CD4-positive, alpha-beta T cell treated with Interleukin-15 for 1 hour (primary cell): ENCODE data around the gene SH3BP5L.

Experiments
- DNase-seq: peaks from one replicate; pipeline ENCODE4 v3.0.0-alpha.2; 2020

The SH3BP5L gene

DNA sequence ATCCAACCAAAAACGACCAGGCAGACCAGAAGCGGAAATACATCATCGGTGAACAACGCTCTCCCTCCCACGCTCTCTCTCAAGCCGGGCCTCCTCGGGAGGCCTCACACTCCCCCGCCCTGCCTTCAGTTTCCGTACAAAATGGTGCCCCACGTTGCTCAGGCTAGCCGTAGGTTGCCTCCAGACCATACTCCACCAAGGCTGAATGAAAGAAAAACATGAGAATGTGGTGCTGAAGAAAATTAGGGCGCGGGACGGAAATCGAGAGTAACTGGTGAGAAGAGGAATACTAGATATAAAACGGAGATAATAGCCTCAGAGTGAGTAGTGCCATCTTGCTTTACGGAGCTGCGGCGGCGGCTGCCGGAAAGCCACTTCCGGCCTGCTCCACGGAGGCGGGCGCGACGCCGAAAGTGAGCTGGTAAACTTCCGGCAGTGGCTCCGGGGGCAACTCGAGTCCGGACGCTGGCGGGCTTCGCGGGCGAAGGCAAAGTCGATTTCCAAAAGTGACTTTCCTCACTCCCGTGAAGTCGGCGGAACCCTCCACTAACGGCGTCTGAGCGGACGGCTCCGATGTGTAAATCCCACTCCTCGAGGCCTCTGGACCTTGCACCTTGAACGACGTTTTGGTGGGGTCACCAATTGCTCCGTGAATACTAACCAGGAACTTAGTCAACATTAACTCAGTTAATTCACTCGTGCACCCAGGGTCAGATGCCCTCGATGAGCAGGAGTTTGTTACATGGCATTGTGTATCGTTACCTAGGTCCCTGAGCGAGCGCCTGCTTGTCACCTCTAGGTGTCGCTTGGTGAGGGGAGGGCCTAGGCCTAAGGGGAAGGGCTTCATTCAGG is at the start of gene SH3BP5L:
Gene SH3BP5L (minus strand): TSS at position 7 of the 852 bp plus-strand sequence. CDS start 980 bp downstream, outside the sequence.
- peak; percentile 92 for DNase-seq

DNA sequence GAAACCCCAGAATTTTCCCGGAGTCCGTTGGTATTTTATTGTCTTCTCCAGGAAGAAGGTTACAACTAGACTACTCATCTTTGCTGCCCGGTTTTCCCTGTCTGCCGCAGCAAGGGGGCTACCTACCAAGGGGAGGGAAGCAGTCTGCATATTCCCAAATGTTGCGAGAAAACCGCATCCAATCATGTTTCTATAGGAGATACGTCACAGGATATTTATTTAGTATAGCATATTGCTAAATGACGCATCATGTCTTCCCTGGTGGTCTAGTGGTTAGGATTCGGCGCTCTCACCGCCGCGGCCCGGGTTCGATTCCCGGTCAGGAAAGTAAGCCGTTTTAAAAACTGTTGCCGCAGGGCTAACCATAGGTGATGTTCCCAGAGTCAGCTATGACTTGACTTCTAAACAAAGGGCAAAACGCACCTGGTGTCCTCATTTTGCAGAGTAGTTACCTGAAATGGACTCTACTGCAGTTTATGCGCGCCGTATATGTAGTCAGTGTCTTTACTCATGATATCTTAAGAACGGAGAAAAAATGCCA is 48.3 kb upstream of the SH3BP5L start:
- DNase-seq: peak; percentile 85

DNA sequence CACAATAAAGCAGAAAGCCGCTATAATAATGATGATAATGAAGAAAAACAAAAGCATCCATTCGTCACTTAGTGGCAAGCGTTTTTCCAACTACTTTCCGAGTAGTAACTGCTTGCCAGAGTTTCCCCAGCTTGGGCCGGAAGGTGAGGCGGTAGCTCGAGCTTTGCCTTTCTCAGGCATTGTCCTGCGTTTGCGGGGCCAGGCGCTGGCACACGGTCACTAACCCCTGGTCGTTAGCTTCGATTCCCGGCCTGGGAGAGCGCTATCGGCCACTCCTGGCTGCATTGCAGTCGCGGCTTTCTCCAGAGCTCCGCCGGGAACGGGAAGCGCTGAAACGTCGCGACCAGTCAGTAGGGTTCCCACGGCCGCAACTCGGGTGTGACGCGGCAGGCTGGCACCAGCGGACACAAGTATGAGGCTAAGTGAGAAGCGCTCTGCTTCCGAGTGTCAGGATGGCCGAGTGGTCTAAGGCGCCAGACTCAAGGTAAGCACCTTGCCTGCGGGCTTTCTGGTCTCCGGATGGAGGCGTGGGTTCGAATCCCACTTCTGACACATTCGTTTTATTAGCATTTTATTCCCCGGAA is 47.8 kb upstream of the SH3BP5L start:
- DNase-seq: peak; percentile 95

DNA sequence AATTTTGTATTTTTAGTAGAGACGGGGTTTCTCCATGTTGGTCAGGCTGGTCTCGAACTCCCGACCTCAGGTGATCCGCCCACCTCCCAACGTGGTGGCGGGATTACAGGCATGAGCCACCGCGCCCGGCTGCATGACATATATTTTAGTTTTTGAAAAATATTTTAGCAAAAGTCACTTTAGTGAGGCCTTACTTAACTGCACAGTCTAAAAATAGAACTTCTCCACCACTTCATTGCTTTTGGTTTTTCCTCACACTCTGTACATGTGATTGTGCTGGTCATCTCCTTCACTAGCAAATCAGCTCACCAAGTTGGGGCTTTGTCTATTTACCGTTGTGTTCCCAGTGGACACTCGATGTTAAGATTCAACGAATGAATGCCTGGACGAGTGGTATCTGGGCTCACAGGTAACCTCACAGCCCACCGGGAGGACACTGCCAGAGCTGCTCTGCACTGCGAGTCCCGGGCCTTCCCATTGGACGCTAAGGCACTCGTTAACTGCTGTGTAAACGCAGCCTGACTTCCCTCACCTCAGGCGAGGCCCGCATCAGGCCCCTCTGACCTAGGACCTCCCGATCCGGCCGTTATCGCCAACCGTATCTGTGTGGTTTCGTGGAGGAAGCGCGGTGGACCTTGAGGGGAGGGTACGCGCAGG is 47.2 kb upstream of the SH3BP5L start:
- peak; percentile 49 for DNase-seq

DNA sequence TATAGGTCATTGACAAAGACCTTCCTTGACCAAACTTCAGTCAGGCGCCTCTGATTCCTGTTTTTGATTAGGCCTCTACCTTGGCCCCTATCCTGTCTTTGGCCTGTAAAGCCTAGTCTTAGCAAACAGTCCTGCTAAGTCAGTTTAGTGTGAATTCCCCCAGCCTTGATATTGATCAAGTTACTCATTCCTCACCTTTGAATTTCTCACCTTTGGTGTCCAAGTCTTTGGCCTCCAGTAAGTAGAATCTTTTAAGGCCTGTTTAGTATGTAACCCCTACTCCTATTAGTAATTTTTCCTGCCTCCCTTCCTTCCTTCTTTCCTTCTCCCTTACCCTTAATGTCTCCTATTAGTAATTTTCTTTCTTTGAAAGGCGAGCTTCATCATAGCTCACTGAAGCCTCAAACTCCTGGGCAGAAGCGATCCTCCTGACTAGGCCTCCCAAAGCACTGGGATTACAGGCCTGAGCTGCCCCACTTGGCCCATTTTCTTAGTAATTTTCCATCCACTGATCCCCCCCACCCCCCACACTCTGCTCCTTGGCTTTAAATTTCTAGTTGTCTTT is 46.2 kb upstream of the SH3BP5L start:
- DNase-seq: no peak

DNA sequence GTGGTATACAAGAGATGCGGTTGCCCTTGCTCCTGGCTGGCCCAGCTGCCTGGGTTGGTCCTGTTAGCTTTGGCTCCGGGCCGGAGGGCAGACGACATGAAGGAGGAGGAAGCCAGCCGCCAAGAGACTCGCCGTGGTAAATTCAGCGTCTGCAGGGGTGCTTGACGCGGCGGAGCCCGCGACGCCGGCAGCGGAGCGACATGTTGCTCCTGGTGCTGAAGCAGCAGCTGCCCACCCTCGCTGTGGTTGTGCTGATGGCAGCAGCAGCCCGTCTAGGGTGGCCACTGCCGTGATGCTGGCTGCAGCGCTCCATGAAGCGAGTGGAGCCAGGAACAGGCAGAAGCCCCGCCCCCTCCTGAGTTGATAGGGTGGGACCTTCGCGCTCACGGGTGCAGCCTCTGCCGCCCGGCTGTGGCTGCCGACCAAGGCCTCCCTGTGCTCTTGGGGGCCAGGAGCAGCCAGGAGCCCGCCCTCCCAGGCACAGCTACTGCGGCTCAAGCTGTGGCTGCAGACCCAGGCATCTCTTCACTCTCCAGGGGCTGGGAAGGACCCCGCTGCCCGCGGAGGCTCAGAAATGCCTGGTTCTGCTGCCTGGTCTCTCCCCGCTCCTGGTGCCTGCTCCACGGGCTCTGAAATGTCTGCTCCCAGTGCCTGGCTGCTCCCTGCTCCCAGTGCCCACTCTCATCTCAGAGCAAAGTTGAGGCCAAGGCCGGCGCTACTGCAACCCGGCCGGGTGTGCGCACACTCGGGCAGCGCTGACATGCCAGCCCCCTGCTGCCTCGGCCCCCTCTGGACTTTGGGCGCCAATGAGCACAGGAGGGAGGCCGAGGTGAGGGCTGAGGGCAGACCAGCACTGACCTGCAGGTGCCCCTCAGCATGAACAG is 37.5 kb upstream of the SH3BP5L start:
- DNase-seq: peak; percentile 80

DNA sequence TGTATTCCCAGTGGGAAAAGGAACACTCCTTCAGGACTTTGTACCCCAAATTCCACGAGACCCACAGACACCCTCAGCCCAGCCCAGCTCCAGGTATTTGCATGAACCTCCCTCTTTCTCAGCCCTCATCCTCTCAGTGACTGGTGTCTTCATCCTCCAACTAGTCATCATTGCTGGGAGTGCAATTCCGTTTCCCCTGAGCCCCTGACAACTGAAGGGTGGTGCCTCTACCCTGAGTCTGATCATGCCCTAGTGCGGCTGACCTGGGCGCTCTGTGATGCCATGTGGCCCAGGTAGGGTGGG is 36.9 kb upstream of the SH3BP5L start:
- no peak for DNase-seq

DNA sequence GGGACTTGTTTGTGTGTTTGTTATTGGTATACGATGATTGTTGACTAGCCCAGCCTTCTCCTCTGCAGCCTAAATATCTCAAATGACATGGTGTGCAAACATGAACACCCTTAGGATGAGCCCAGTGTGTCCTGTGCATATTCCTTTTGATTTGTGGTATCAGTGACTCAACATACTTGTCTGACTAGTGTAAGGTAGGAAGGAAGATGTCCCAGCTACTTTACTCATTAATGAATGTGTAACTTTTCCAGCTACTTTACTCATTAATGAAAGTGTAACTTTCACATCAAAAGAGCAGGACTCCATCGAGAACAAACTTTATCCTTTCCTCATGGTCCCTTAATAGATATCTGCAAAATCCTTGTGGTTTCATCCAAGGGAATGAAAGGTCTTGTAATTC is 35.9 kb upstream of the SH3BP5L start:
- DNase-seq: no peak

DNA sequence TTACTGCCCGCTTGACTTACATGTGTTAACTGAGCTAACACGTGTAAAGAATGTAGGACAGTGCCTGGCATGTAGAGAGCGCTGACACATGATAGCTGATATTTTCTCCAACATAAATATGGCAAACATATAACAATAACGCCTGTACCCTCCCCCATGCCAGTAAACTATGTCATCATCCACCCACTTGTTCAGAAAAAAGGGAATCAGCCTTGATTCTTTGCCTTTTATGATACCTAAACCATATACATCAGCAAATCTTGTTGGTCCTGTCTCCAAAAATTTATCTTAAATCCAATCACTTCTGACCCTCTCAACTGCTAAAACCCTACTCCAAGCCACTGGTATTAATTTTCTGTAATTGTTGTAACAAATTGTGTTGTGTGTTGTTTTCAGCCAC is 34.3 kb upstream of the SH3BP5L start:
- DNase-seq: no peak

DNA sequence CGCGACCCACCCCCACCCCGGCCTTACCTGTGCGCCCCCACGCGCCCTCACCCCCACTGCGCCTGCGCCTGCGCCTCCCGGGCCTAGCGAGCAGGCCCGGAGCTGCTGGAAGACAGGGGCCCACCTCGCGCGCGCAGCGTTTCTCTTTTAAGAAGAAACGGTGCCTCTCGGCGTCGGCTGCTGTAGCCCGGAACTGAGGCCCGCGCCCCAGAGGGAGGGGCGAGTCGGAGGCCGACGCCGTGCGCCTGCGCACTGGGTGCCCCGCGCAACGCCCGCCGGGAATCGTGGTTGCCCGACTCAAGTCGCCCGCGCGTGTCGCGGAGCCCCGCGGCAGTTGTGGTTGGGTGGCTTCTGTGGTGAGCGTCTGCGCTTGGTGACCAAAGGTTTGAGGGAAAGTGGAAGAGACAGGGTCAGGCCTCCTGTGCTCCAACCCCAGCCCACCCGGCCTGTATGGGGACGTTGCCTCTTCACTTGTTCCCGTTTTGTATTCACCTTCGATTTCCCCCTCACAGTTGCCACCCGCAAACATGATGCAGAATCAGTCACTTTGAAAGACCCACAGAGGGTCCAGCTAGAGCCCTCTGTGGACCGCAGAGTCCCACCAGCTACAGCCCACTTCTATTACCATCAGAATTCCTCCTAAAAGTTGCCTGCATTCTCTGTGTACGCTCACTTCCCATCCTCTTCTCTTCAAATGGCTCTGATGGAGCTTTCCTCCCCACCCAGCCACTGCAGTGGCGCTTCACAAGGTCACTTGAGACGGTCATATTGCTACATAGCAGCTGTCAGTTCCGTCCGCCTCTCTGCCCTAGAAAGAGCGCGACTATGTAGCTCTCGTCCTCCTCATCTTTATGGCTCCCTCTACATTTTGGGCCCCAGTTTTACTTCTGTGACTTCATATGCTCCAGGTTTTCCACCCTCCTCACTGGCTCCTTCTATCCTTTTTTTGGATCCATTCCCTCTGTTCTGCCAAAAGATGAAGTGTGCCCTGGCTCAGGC is 33.5 kb upstream of the SH3BP5L start, which contains the start of gene ZNF692:
Gene ZNF692 (minus strand): TSS at position 195 of the 999 bp plus-strand sequence. CDS start 776 bp downstream, outside the sequence.
- DNase-seq: peak; percentile 99

DNA sequence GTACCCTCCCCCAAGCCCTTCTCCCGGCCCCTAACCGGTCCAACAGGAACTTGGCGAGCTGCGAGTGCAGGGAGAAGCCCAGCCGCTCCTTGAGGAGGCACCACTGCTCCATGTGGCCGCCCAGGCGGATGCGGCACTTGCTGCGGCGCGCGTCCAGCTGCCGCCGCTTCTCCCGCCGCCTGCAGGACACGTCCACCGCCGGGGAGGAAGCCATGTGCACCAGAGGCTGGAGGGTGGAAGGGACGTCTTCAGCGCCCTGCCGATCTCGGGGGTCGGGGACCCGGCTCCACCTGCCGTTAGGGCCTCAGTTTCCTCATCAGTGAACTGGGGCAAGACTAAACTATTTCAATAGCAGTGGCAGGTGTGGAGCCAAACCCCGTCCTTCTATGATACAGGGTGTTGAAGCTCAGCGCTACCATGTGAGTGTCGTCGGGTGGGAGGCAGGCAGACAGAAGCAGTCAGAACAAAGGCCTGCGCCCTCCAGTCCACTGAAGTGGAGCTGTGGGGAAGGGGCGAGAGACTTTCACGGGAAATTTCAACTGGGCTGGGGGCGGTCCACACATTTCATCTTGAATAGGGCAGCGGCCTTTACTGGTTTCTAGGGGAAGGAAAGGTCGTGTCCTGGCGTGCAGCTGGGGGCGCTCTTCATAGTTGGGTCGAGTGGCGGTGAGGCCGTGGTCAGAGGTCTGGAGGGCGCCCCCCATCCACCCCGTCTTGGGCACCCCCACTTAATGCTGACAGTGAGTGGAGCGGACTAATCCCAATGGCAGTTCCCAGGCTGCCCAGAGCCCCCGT is 32.6 kb upstream of the SH3BP5L start:
- DNase-seq: no peak

DNA sequence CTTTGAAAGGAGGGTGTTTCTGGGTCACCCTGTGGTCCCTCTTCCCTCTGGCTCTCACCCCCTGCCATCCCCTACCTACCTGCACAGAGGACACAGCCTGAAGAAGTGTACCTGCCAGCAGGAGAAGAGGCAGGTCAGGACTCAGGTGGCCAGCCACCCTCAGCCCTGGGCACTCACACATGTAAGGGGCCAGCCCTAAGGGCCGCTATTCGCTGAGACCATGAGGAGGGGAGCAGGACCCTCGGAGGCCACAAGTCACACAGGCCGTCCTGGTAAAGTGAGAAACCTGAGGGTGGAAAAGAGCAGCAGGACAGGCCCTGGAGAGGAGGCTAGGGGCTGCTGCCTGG is 32.0 kb upstream of the SH3BP5L start:
- DNase-seq: no peak

DNA sequence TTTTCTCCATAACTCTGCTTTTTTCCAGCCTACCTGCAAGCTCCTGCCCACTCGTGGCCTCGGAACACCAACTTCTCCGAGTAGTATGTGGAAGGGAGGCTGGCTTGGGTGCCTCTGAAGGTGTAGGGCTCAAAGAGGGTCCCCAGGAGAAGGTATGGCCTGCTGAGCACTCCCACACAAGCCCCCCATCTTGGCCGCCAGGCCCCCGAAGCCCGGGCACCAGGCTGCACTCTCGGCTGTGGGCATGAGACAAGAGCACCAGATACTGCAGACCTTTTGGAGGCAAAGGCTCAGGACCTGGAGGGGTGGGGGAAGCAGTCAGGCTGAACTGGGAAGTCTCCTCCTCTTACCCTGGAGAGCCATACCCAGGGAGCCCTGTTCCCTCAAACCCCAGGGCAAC is 31.5 kb upstream of the SH3BP5L start:
- no peak for DNase-seq

DNA sequence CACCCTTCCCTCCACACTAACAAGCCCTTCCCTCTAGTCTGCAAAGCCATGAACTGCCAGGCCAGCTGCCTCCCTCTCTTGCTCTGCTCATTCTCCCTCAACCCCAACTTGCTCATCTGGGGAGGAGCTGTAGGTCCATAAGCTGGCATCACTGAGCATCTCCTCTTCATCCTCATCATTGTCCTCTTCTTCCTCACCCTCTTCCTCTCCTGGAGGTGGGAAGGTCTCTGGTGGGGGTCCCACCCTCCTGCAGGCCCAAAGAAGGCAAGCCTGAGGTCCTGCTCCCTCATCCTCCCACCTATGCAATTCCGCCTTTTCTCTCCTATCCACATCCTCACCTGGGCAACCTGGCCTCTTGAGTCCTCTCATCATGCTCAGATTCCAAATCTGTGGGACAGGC is 30.5 kb upstream of the SH3BP5L start:
- no peak for DNase-seq

DNA sequence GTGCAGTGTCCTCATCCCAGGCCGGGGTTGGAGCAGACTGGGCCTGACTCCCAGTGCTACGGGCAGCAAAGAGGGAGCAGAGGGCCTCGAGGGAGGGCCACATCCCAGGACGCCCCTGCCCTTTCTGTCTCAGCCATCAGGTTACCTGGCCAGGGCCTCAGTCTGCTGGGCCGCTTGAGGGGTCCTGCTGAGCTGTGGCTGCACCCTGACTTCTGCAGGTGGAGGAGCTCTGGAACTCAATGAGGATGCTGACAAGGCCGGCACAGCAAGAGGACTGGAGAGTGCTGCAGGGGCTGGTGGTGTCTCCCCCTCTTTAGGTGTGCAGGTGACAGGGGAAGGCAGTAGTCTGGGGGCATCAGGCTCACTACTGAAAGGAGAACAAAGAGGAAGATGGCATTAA is 29.9 kb upstream of the SH3BP5L start:
- DNase-seq: no peak

DNA sequence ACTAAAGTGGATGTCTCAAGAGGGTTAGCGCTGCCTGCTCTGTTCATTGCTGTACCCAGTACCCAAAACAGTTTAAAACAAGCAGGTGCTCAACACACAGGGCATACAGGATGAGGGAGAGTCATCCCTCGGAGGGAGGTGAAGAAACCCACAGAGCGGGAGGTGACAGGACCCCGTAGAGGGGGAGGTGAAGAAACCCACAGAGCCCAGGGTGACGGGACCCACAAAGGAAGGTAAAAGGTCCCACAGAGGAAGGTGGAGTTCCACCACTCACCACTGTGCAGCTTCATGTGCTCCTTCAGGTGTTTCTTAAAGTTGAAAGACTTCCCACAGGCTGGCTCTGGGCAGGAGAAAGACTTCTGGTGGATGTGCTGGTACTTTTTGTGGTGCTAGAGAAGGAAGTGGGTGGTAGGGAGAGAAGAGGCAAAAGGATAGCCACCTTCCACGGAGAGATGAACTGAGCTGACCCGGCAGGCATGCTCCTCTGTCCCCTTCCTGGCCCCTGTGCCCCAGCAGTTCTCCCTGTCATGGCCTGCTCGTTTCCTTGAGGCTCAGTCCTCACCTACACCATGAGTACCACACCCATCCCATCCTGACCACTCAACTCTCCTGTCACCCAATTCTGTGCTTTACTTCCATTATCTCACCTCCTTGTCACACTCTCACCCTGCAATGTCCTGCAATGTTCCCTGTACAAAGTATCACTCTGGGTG is 28.1 kb upstream of the SH3BP5L start:
- DNase-seq: peak; percentile 45

DNA sequence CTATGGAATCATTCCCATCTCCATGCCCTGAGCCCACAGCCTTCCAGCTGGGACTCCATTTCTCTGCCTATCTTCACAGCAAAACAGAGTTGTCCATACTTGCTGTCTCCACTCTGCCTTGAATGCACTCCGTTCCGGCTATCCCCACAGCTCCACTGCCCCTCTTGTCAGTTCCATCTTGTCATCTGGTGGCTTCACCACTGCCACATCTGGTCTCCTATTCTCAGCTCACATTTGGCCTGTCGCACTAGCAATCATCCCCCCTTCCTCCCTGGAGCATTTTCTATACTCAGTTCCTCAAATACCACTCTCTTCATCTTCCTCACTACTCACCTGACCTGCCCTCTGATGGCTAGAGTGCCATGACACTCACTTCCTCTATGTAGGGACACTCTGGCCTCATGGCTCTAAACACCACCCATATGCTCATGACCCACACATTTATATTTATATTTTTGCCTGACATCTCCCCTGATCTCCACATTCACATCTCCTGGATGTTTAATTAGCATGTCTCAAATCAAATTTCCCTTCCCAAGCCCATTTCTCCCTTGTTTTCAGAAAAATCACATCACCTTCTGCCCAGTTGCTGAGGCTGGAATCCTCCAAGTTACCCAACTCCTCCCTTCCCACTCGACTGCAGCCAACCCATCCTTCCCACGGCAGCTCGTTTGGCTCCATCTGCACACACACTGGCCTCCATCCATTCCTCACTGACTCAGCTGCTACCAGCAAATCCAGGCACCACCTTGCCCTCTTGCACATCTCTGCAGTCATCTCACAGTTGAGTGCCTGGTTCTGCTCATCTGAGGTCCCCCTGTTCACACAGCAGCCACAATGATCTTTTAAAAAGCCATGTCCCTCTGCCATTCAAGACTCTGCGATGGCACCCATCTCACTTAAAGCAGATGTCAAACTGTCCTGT is 27.0 kb upstream of the SH3BP5L start:
- DNase-seq: no peak

DNA sequence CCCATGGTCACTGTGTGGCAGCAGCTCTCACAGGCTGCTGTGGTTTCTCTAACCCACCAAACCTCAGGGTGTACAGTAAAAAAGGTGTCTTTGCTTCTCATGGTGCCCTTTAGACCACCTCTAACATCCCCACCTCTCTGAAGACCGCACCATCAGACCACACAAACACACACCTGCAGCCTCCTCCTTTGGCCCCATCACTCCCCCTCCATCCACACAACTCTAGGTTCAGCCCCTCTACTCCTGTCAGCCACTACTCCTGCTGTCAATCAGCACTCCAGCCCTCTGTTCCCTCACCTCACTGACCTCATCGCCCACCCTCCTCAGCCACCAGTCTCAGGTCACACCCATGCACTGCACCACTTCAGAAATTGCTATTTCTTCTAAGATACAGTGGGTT is 25.7 kb upstream of the SH3BP5L start:
- DNase-seq: peak; percentile 16
